Heart left ventricle (tissue), 13 donors: ENCODE data around the gene OR6X1.

Source experiments
- POLR2A ChIP-seq, 2 donors: fragments of 450-650 bp; IDR thresholded peaks; one replicate each; pipeline ENCODE4 v1.6.1; 2017; ENCODE audit warnings: antibody characterized with exemption in 2 of 2, mild to moderate bottlenecking in 2 of 2, moderate library complexity in 2 of 2
- TF ChIP-seq, protein P1 (sequence below), 12 donors: fragments of 200-600 bp; sonication (generic) in 4 of 12; IDR thresholded peaks; one replicate each; pipeline versions ENCODE4 v1.5.0 to v1.8.0; 2018 to 2022; ENCODE audit warnings: antibody characterized with exemption in 12 of 12, mild to moderate bottlenecking in 5 of 12
- donor health status: ischemic (EF 13 %, LVEDD 7.1; RV severe dilation, severe dysfunction).
- donor health status: DM: no; HTN: yes; CAD: no.
- donor health status: DM: no; HTN: no; CAD: no.
- donor health status: ischemic (EF 25% LVEDD 6.9; RV normal size, moderate dysfunction).
- donor health status: ischemic (EF 25% LVEDD 5.7; RV mildly dilated, moderate dysfunction).
- donor health status: ischemic (EF 35%, LVEDD 5.7; RV mildly dilated, moderate dysfunction).
- donor health status: nonischemic (EF 11% LVEDD 7.7; RV severe dilation, severe dysfunction).
- donor health status: DM: yes; HTN: yes; CAD: no.
- donor health status: PGD.
- donor health status: ischemic (EF 29% LVEDD 5.4; RV normal size, mild dysfunction).
- donor health status: nonischemic (EF 23%, LVEDD 6.1; RV moderate dilation, normal function).

DNA sequence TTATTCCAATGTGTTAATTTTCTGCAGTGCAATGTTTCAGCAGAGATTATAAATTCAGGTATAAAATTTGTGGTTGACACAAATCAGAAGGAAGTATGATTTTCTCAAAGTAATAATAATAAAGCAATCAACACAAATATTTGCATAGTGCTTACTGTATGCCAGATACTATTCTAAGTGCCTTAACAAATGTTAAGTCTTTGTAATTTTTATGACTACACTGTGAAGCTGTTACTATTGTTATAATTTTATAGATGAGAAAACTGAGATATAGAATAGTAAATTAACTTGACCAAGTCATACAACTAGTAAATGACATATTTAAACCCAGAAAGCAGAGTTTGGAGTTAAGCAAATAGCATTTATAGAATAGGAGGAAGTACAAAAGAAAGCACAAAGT, 16.4 kb upstream of the OR6X1 start:
- TF ChIP-seq, protein P1, sequence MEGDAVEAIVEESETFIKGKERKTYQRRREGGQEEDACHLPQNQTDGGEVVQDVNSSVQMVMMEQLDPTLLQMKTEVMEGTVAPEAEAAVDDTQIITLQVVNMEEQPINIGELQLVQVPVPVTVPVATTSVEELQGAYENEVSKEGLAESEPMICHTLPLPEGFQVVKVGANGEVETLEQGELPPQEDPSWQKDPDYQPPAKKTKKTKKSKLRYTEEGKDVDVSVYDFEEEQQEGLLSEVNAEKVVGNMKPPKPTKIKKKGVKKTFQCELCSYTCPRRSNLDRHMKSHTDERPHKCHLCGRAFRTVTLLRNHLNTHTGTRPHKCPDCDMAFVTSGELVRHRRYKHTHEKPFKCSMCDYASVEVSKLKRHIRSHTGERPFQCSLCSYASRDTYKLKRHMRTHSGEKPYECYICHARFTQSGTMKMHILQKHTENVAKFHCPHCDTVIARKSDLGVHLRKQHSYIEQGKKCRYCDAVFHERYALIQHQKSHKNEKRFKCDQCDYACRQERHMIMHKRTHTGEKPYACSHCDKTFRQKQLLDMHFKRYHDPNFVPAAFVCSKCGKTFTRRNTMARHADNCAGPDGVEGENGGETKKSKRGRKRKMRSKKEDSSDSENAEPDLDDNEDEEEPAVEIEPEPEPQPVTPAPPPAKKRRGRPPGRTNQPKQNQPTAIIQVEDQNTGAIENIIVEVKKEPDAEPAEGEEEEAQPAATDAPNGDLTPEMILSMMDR (IDR thresholded peaks at IDR 0.05) = no peak
- TF ChIP-seq POLR2A (IDR thresholded peaks at IDR 0.05) = no peak
